ENCODE results near the gene CEP78.

Gene CEP78

GRCh38 chr9:78314550-78314949 lies 78.7 kb downstream of the CEP78 start:
- DNase-seq = no peak

DNA sequence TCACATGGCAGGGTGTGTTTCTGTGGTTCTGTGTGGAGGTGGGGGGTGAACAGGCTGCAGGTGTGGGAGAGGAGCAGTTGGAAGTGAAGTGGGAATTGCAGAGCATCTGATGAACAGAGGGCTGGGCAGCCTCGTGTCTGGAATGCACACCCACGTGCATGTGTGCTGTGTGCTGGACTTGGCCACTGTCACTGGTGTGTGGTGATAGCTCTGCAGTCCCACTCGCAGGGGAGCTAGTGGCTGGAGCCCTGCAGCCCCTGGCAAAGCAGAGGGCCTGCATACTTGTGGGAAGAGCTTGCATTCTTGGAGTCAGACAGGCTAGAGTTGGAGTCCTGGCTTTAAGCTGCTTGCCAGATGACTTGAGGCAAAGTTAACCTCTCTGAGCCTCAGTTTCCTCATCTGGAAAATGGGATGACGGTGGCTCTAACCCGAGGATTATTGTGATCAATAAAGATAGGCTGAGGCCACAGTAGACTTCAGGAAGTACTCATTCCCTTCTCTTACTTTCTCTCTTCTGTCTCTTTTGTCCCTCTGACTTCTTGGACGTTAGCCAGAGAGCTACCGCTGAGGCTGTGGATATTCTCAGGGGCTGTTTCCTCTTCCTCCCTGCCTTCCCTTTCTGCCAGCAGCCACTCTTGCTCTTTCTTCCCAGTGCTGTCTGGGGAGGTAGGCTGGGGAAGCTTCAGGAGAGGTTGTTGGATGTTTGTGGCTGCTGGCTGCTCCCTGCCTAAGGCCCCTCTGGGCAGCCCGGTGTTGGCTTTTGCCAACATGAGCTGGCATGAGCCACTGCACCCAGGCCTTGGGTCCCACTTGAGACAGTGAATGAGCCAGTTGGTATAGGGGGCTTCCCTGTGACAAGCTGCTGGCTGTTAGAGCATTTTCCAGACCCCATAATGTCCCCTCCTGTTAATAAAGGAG lies 79.3 kb downstream of the CEP78 start:
- no peak for DNase-seq

DNA sequence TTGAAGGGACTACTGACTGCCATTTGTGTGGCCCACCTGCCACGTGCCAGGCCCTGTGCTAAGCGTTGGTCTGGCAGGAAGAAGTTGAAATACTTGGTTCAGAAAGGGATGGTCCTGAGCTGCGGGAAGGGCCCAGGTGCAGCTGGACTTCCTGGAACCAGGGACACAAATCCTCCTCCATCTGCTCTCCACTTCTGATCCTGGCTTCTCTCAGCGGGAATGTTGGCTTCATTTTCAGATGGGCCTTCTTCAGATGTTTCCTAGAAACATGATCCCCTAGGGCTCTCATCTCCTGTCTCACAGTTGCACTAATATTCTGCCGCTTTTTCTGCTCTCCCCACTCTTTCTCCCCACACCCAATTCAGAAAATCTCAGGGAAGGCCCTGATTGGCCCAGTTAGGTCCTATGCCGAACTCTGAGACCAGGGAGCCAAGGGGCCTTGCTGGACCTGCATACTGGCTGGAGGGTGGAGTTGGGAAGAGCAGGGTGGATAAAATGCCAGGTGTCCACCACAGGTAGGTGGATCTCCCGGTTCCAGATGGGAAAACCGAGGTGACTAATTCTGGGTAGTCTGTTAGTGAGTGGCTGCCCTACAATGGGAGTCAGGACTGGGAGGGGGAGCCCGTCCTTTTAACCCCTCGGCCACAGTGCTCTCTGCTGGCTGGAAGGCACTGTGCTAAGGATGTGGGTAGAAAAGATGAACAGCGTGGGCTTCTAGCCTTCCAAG lies 80.5 kb downstream of the CEP78 start:
- no peak for DNase-seq

- DNase-seq = no peak
Observed at GRCh38 chr9:78319197-78320029, 83.5 kb downstream of the CEP78 start.

- no peak for DNase-seq
Observed at GRCh38 chr9:78320030-78320693, 84.3 kb downstream of the CEP78 start.

DNA sequence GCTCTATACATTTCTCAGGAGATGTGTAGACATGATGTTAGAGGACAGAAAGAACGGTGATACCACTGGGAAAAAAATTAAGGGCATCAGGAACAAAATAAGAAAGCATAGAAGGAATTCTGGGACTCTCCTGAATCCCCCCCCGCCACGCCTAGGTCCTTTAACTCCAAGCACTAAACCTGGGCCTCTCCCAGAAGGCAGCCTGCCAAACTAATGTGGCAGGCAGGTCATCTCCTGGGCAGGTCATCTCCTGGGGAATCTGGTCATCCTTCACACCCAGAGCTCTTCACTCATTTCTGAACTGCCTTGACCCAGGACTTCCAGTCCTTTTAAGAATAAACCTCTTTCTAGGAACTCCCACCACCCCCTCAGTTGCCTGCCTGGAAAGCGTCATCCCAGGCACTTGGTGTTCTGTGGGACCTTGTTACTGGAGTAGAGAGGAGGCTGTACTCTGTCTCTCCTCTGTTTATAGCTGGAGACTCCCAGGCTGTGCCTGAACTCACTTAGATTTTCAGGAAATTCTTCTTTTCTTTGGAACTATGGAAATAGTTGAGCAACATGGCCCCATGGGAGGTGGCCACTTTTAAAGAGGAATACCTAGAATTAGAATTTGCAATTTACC lies 85.1 kb downstream of the CEP78 start:
- DNase-seq = no peak

DNA sequence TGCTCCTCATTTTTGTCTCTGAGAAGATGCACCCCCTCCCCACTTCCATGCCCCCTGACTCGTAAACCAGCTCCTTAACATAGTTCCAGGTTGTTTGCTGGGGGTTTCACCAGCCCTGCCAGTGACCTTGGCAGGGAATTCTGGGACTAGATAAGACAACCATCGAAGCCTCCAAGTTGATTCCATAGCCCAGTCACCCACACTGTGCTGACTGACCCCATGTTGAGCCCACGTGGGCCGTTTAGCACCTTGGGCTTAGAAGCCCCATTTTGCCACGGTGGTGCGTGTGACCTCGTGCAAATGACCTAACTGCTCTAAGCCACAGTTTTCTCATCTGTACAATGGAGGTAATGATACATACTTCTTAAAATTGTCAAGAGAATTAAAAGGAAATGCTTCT lies 85.6 kb downstream of the CEP78 start:
- DNase-seq = no peak

DNA sequence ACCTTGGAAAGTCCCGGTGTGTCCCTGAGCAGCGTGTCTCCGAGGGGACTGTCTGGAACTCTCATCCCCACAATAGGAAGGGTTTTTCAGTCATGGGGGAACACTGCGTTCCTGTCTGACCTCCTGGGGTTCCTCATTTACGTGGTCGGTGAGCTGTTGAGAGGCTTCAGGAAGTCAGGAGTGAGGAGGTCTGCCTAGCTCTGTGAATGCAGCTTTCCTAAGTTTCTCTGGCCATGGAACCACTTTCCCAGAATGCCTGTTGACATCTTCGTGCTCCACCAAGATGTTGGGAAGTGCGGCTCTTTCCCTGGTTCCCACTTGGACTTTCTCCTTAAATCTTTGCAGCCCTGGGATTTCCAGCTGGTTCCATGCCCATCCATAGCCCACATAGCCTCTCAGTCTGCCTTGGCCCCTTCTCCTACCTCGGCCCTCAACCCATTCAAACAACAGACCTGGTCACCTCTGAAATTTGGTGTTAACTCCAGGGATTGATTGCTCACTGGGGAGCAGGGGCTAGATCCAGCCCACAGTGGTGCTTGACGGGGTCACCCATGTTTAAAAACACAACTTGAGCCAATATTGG lies 88.3 kb downstream of the CEP78 start:
- DNase-seq = no peak

DNA sequence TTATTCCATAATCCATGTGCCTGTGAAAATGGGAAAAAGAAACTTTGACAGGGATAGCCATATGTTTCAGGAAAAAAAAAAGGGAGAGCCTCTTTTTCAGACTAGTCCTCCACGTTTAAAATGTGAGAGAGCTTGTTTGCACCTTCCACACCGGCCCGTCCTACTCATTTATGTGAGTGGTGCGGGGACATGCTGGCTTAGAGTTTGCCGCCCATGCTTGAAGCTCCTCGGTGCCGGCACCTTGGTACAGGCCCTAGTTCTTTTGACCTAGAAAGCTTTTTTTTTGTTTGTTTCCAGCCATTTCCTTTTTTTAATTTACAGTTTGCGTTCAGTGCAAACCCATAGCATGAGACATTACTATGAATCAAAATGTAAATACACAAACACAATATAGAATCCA lies 88.8 kb downstream of the CEP78 start:
- no peak for DNase-seq

GRCh38 chr9:78325343-78325742 lies 89.5 kb downstream of the CEP78 start:
- DNase-seq = peak; percentile 69

- DNase-seq = no peak
Observed at GRCh38 chr9:78325846-78326360, 90.0 kb downstream of the CEP78 start.

GRCh38 chr9:78326564-78326963 lies 90.7 kb downstream of the CEP78 start:
- no peak for DNase-seq

Measured in NCI-H1105 (cell line).